Right atrium auricular region (tissue), 2 donors: ENCODE measurements around the gene SYTL4. TPM values are rescaled to one million over a fixed set of nuclear protein-coding genes. Genes with fewer than 3 reads are reported as not detected.

Source experiments
- DNase-seq: peaks from one replicate; pipeline ENCODE4 v3.0.0-alpha.2; 2019; ENCODE audit warnings: low spot score
- H3K27ac ChIP-seq, 2 donors: fragments of 200-600 bp; sonication (generic); 1 replicate in 1 of 2; 2 replicates in 1 of 2; pipeline ENCODE4 v1.5.1; 2016 to 2019
- H3K27me3 ChIP-seq, 2 donors: fragments of 200-600 bp; sonication (generic); one replicate each; pipeline versions ENCODE4 v1.5.1 to v1.6.0; 2017 to 2019
- H3K36me3 ChIP-seq: fragments of 200-600 bp; sonication (generic); one replicate; pipeline ENCODE4 v1.5.1; 2016
- H3K4me1 ChIP-seq, 2 donors: fragments of 200-600 bp; sonication (generic); one replicate each; pipeline versions ENCODE4 v1.5.1 to v1.6.0; 2017 to 2019
- H3K4me3 ChIP-seq, 2 donors: fragments of 200-600 bp; sonication (generic); 1 replicate in 1 of 2; 2 replicates in 1 of 2; pipeline ENCODE4 v1.5.1; 2017 to 2019; ENCODE audit warnings: mild to moderate bottlenecking in 1 of 2, moderate library complexity in 1 of 2
- H3K9me3 ChIP-seq, 2 donors: fragments of 200-600 bp; sonication (generic); one replicate each; pipeline ENCODE4 v1.5.1; 2019
- total RNA-seq, 2 donors: library from RNA; depleted of rRNA; stranded (reverse); fragments of >200 nt; gene quantifications; one replicate each; pipeline ENCODE4 v1.1.0, GENCODE V29; 2016
- TF ChIP-seq, protein P1 (sequence below), 2 donors: fragments of 200-600 bp; sonication (generic); IDR thresholded peaks; one replicate each; pipeline ENCODE4 v1.5.1; 2019; ENCODE audit warnings: antibody characterized with exemption in 2 of 2

SYTL4 gene
- total RNA-seq, 2 donors from 2014 or later: 3.2 to 4.8 TPM

DNA sequence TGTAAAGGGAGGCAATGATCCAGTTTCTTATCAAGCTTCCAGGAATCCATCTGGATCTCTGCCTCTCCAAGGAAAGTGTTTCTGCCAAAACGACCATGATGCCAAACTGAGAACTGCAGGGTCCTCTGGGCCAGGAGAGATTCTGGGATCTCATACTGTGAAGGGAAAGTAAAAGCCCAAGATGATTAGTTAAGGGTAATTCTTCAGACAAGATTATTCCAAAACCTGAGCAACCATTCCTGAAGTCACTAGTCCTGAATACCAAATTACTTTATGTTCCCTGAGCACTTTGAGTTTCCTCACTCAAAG, 46.0 kb downstream of the SYTL4 start:
- DNase-seq: no peak
- H3K27me3 ChIP-seq: peaks cover 0 to 3% of the 10 kb centered on the region in 2 donors
- H3K27ac ChIP-seq: no peak overlapping the region
- no peaks in the 10 kb centered on the region for H3K4me1 ChIP-seq
- TF ChIP-seq, protein P1, sequence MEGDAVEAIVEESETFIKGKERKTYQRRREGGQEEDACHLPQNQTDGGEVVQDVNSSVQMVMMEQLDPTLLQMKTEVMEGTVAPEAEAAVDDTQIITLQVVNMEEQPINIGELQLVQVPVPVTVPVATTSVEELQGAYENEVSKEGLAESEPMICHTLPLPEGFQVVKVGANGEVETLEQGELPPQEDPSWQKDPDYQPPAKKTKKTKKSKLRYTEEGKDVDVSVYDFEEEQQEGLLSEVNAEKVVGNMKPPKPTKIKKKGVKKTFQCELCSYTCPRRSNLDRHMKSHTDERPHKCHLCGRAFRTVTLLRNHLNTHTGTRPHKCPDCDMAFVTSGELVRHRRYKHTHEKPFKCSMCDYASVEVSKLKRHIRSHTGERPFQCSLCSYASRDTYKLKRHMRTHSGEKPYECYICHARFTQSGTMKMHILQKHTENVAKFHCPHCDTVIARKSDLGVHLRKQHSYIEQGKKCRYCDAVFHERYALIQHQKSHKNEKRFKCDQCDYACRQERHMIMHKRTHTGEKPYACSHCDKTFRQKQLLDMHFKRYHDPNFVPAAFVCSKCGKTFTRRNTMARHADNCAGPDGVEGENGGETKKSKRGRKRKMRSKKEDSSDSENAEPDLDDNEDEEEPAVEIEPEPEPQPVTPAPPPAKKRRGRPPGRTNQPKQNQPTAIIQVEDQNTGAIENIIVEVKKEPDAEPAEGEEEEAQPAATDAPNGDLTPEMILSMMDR (IDR thresholded peaks at IDR 0.05): no peak
- no peaks in the 10 kb centered on the region for H3K9me3 ChIP-seq
- no peaks in the 10 kb centered on the region for H3K36me3 ChIP-seq
- no peak overlapping the region for H3K4me3 ChIP-seq

DNA sequence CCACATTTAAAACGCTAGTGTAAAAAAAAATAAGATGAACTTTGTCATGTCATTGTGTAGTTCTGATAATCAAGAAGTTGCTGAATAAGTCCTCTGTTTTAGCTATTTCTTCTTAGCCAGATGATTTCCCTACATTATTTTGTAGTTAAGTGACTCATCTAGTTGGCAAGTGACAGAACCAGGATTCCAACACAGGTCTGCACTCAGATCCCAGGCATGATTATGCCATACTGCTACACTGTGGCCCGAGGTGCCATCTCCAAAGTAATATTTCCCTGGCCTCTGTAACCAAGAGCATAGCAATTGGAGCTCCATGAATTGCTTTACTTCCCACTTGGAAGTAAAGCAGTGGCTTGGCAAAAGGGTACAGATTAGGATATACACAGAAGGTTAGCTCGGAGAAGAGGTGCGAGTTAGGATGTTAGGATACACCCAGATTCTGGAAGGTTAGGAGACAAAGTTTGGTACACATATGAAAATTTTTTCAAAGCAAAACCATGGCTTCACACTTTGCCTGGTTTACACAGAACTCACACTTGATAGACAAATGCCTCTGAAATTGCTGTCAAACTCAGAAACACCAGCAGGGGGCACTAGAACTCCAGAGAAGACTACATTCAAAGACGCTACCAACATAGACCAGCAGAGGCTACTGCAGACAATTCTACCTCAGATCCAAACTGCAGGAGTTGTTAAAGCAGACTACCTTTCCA, 46.5 kb downstream of the SYTL4 start:
- TF ChIP-seq, protein P1 (IDR thresholded peaks at IDR 0.05): peak; percentile 54 to 85
- Histone ChIP-seq H3K9me3 (no peaks in the 10 kb centered on the region), H3K4me1 (no peaks in the 10 kb centered on the region), H3K4me3 (no peak overlapping the region), H3K27ac (no peak overlapping the region), H3K36me3 (no peaks in the 10 kb centered on the region), H3K27me3 (peaks cover 0 to 3% of the 10 kb centered on the region in 2 donors)
- peak; percentile 79 for DNase-seq

GRCh38 chrX:100682939-100683338, 49.0 kb downstream of the SYTL4 start:
- Histone ChIP-seq H3K9me3 (no peaks in the 10 kb centered on the region), H3K36me3 (no peaks in the 10 kb centered on the region), H3K4me1 (no peaks in the 10 kb centered on the region), H3K4me3 (no peak overlapping the region), H3K27me3 (peaks cover 0 to 3% of the 10 kb centered on the region in 2 donors), H3K27ac (no peak overlapping the region)
- TF ChIP-seq, protein P1 (IDR thresholded peaks at IDR 0.05): no peak
- DNase-seq: no peak

DNA sequence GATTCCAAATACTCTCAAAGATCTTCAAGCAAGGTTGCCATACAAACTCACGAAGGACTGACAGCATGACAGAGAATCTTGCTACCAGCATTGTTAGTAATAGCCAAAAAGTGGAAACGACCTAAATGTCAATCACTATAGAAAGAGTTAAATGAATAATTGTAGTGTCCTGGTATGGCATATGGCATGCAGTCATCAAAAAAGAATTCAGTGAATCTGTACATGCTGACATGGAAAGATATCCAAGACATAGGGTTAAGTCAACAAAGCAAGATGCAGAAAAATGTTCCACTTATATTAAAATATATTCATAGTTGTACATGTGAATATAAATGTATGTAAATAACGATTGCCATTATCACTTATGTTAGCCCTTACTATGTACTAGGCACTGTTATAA, 50.3 kb downstream of the SYTL4 start:
- Histone ChIP-seq H3K27ac (no peak overlapping the region), H3K4me3 (no peak overlapping the region), H3K9me3 (no peaks in the 10 kb centered on the region), H3K4me1 (no peaks in the 10 kb centered on the region), H3K36me3 (no peaks in the 10 kb centered on the region), H3K27me3 (peaks cover 0 to 3% of the 10 kb centered on the region in 2 donors)
- DNase-seq: no peak
- TF ChIP-seq, protein P1 (IDR thresholded peaks at IDR 0.05): no peak

DNA sequence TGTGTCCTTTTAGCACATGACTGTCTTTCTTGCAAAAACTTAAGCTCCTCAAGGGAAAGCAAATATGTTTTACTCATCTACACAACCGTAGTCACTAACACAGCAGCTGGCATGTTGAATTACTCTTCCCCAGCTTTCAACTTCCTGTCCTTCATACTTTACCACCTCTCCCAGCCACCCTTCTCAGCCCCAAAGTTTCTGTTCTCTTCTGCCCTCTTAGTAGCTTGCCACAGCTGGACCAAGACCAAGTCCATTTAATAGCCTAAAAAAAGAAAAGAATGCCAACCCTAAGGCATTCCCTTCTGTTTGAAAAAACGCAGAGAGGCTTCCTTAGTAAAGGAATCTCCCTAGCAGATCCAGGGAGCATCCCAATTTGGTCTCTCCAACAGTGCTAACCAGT, 51.2 kb downstream of the SYTL4 start:
- no peak for DNase-seq
- TF ChIP-seq, protein P1 (IDR thresholded peaks at IDR 0.05): no peak
- Histone ChIP-seq H3K4me3 (no peak overlapping the region), H3K27me3 (no peaks in the 10 kb centered on the region), H3K27ac (no peak overlapping the region), H3K36me3 (no peaks in the 10 kb centered on the region), H3K9me3 (no peaks in the 10 kb centered on the region), H3K4me1 (no peaks in the 10 kb centered on the region)

GRCh38 chrX:100677611-100678181, 54.2 kb downstream of the SYTL4 start:
- no peak for DNase-seq
- Histone ChIP-seq H3K9me3 (no peaks in the 10 kb centered on the region), H3K4me1 (no peaks in the 10 kb centered on the region), H3K27ac (no peak overlapping the region), H3K36me3 (no peaks in the 10 kb centered on the region), H3K4me3 (no peak overlapping the region), H3K27me3 (no peaks in the 10 kb centered on the region)
- TF ChIP-seq, protein P1 (IDR thresholded peaks at IDR 0.05): no peak
